BE2C (cell line): ENCODE results near the gene COASY.

ENCODE experiments used
- DNase-seq: peaks from one replicate; pipeline ENCODE4 v3.0.0-alpha.2; 2020
- H3K27me3 ChIP-seq: fragments of 250-450 bp; sonication (Bioruptor Pico); 2 replicates; pipeline ENCODE4 v1.5.1; 2020; ENCODE audit warnings: mild to moderate bottlenecking
- H3K36me3 ChIP-seq: fragments of 250-450 bp; sonication (Bioruptor Pico); 2 replicates; pipeline ENCODE4 v1.5.1; 2020; ENCODE audit warnings: mild to moderate bottlenecking
- H3K4me1 ChIP-seq: fragments of 250-450 bp; sonication (Bioruptor Pico); 2 replicates; pipeline ENCODE4 v1.5.1; 2020
- H3K4me3 ChIP-seq: 2 replicates; pipeline ENCODE4 v1.5.1; 2011; ENCODE audit warnings: low read depth, low read length
- H3K9me3 ChIP-seq: fragments of 250-450 bp; sonication (Bioruptor Pico); 2 replicates; pipeline ENCODE4 v1.5.1; 2020
- TF ChIP-seq, protein P1 (sequence below): IDR thresholded peaks from 2 replicates; pipeline ENCODE4 v1.5.1; 2012; ENCODE audit warnings: mild to moderate bottlenecking, low read depth, low read length

COASY gene

DNA sequence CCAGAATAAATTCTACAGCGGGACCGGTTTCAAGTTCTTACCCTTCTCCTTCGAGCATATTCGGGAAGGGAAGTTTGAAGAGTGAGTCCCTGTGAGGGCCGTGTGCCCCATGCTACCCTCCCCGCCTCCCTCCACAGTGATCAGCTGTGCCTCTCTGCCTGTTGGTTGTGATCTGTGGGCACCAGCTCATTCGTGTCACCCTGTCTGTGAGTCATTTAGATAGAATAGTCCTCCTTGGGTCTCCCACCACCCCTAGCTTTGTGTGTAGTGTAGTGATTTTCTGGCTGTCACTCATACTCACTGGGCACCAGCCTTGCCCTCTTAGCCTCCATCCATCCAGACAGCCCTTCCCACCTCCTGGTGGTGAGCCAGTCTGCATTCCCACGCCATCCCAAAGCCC is 40.9 kb upstream of the COASY start:
- DNase-seq = no peak
- H3K4me3 ChIP-seq = no peak overlapping the region
- peaks cover 29% of the 10 kb centered on the region for H3K4me1 ChIP-seq
- H3K27me3 ChIP-seq = no peaks in the 10 kb centered on the region; the same call in 1 of the 2 replicates
- peaks cover 32% of the 10 kb centered on the region for H3K36me3 ChIP-seq
- TF ChIP-seq, protein P1, sequence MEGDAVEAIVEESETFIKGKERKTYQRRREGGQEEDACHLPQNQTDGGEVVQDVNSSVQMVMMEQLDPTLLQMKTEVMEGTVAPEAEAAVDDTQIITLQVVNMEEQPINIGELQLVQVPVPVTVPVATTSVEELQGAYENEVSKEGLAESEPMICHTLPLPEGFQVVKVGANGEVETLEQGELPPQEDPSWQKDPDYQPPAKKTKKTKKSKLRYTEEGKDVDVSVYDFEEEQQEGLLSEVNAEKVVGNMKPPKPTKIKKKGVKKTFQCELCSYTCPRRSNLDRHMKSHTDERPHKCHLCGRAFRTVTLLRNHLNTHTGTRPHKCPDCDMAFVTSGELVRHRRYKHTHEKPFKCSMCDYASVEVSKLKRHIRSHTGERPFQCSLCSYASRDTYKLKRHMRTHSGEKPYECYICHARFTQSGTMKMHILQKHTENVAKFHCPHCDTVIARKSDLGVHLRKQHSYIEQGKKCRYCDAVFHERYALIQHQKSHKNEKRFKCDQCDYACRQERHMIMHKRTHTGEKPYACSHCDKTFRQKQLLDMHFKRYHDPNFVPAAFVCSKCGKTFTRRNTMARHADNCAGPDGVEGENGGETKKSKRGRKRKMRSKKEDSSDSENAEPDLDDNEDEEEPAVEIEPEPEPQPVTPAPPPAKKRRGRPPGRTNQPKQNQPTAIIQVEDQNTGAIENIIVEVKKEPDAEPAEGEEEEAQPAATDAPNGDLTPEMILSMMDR = no peak
- no peaks in the 10 kb centered on the region for H3K9me3 ChIP-seq

DNA sequence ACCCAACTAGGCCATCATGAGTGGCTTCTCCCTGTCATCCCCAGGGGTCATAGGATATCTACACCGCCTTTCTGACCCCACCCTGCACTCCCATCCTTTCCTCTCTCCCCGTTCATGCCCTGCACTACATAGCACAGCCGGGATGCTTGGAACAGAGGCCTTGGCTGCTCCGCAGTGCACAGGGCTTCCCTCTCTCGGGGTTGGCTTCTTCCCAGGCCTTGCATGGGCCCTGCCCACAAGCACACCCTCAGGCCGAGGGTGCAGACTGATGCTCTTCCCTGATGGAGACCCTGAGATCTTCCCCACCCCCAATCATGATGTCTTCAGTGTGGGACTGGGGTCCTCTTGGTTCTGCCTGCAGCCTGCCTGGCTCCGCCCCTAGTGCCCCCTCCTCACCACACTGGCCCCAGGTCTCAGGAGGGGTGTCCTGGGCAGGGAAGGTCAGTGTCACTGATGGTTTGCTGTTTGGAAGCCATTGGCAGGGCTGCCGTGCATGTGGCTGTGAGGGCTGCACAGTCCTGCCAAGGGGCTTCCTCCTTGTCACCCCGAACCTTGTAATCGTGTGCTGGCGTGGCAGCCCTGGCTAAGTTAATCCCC is 40.2 kb upstream of the COASY start:
- Histone ChIP-seq H3K9me3 (no peaks in the 10 kb centered on the region), H3K36me3 (peaks cover 27% of the 10 kb centered on the region), H3K4me1 (peaks cover 29% of the 10 kb centered on the region), H3K4me3 (no peak overlapping the region), H3K27me3 (no peaks in the 10 kb centered on the region; the same call in 1 of the 2 replicates)
- DNase-seq = no peak
- TF ChIP-seq, protein P1 = no peak

DNA sequence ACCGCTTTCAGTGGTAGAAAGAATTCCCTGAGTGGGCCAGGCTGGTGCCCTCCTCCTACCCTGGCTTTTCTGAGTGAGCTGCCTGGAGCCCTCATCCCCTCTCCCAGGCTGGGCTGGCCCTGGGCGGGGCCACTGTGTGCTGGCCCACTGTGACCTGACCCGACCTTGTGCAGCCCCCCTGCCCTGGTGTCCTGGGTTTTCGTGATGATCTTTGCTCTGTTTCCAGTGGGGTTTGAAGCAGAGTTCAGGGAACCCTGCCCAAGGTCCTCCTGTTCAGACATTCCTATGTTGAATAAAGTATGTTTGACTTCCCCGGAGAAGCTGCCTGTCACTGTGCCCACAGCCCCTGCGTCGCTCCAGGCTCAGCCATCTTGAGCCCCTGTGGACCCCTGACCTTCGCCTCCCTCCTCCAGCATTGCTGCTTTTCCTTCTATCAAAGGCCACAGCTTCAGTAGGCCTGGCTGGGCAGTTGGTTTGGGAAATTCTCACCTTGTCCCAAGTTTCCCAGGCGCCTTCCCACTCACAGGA is 39.6 kb upstream of the COASY start:
- no peak for DNase-seq
- H3K4me3 ChIP-seq = no peak overlapping the region
- TF ChIP-seq, protein P1 = no peak

DNA sequence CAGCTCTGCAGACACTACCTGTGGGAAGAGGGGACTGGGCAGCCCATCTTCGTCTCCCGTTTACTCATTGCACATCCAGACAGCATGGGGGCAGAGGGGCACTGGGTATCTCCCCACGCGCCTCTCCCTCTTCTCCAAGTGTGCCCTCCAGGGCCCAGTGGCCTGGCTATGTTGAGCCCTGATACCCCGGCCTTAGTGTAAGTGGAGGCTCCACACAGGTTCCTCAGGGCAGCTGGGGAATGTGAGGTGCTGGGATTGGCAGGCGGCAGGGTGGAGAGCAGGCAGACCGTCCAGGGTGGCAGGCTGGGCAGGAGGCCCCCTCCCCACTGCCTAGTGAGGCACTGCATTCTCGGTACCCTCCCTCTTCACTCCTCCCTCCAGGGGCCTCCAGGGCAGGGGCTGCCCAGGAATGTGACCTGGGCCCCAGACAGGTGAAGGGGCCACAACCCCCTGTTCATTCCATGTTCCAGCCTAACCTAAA is 39.1 kb upstream of the COASY start:
- TF ChIP-seq, protein P1 = no peak
- H3K4me1 ChIP-seq = peaks cover 23% of the 10 kb centered on the region
- no peak for DNase-seq

More for the DNA sequence above, 39.6 kb upstream of the COASY start:
- Histone ChIP-seq H3K4me1 (peaks cover 28% of the 10 kb centered on the region), H3K9me3 (no peaks in the 10 kb centered on the region), H3K27me3 (no peaks in the 10 kb centered on the region; the same call in 1 of the 2 replicates), H3K36me3 (peaks cover 21% of the 10 kb centered on the region)

DNA sequence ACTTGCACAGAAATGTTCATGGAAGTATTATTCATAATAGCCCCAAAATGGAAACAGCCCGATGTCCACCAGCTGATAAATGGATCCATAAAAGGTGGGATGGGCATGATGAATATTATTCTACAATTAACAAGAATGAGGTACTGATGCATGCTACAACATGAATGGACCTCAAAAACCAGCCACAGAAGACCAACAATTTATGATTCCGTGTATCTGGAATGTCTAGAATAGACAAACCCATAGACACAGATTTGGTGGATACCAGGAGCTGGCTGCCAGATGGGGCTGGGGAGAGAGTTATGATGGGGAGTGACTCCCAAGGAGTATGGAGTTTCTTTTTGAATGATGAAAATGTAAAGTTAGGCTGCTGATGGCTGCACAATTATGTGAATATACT is 36.7 kb upstream of the COASY start:
- Histone ChIP-seq H3K4me3 (no peak overlapping the region), H3K9me3 (no peaks in the 10 kb centered on the region), H3K4me1 (no peaks in the 10 kb centered on the region; the same call in none of the 2 replicates), H3K36me3 (peaks cover 15% of the 10 kb centered on the region), H3K27me3 (no peaks in the 10 kb centered on the region)
- TF ChIP-seq, protein P1 = no peak
- no peak for DNase-seq

More for the DNA sequence above, 39.1 kb upstream of the COASY start:
- Histone ChIP-seq H3K27me3 (no peaks in the 10 kb centered on the region), H3K9me3 (no peaks in the 10 kb centered on the region), H3K4me3 (no peak overlapping the region), H3K36me3 (peaks cover 18% of the 10 kb centered on the region)

DNA sequence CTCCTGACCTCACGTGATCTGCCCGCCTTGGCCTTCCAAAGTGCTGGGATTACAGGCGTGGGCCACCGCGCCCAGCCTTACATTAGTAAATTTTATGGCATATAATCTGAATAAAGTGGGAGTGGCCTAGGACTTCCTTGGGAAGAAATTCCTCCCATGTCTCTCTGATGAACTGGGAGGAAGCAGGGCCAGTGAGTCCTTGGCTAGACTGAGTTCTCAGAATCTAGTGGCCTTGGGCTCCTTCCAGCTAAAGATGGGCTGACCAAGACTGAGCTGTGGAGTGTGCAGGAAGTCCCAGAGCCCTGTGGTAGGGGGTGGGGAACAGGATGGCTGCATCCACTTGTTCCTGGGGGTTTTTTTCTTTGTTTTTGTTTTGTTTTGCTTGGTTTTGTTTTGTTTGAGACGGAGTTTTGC is 35.9 kb upstream of the COASY start:
- no peaks in the 10 kb centered on the region for H3K27me3 ChIP-seq
- no peaks in the 10 kb centered on the region for H3K9me3 ChIP-seq
- H3K4me3 ChIP-seq = no peak overlapping the region
- TF ChIP-seq, protein P1 = no peak
- no peak for DNase-seq
- H3K4me1 ChIP-seq = no peaks in the 10 kb centered on the region
- peaks cover 12% of the 10 kb centered on the region for H3K36me3 ChIP-seq
